H1 (cell line): ENCODE measurements around the gene LARP4. TPM values are rescaled to one million over a fixed set of nuclear protein-coding genes. Genes with fewer than 3 reads are reported as not detected.

Experiments used
- CTCF ChIA-PET: fragments of 300-600 bp; sonication (Branson Sonifier 250); formaldehyde crosslinking; loops from one replicate; lab custom pipeline; 2021; ENCODE audit not compliant: partially characterized antibody; lab: Charles Lee
- POLR2A ChIA-PET: fragments of 300-600 bp; sonication (Branson Sonifier 250); formaldehyde crosslinking; loops from one replicate; lab custom pipeline; 2021; ENCODE audit warnings: inconsistent platforms; ENCODE audit not compliant: partially characterized antibody; lab: Charles Lee
- DNase-seq, 2 experiments: peaks; one replicate each; pipeline versions ENCODE4 v3.0.0 to v3.0.0-alpha.2; 2010 to 2022; ENCODE audit warnings: low spot score in 2 of 2, low read depth in 1 of 2, mixed read lengths in 1 of 2
- FAIRE-seq: peaks from 2 replicates; lab custom pipeline; 2011; peaks lifted over from hg19 to GRCh38; lab: Jason Lieb, UNC
- H2AFZ ChIP-seq: 2 replicates; pipeline ENCODE4 v1.8.1; 2012; ENCODE audit warnings: low read length, inconsistent platforms
- H2AK5ac ChIP-seq: 2 replicates; pipeline ENCODE4 v1.6.1; 2013; ENCODE audit warnings: low read depth, low read length
- H2BK120ac ChIP-seq: replicated peaks from 2 replicates; pipeline ENCODE3; 2013; ENCODE audit warnings: low read depth, low read length, inconsistent platforms
- H2BK12ac ChIP-seq: 2 replicates; pipeline ENCODE4 v1.6.1; 2013; ENCODE audit warnings: low read depth, low read length
- H2BK15ac ChIP-seq: 2 replicates; pipeline ENCODE4 v1.6.1; 2013; ENCODE audit warnings: low read length
- H2BK20ac ChIP-seq: 2 replicates; pipeline ENCODE4 v1.6.1; 2013; ENCODE audit warnings: low read length
- H2BK5ac ChIP-seq: 2 replicates; pipeline ENCODE4 v1.6.1; 2013; ENCODE audit warnings: low read depth, low read length
- H3K14ac ChIP-seq: 2 replicates; pipeline ENCODE4 v1.6.1; 2013; ENCODE audit warnings: inconsistent platforms; ENCODE audit not compliant: insufficient read length
- H3K18ac ChIP-seq: 2 replicates; pipeline ENCODE4 v1.6.1; 2013; ENCODE audit warnings: low read length; ENCODE audit errors: extremely low read depth
- H3K23ac ChIP-seq: 2 replicates; pipeline ENCODE4 v1.6.1; 2013; ENCODE audit warnings: inconsistent platforms; ENCODE audit not compliant: insufficient read length
- H3K23me2 ChIP-seq: 2 replicates; pipeline ENCODE4 v1.6.1; 2013; ENCODE audit warnings: low read depth, low read length
- H3K27ac ChIP-seq: 2 replicates; pipeline ENCODE4 v1.6.1; 2011; ENCODE audit warnings: low read depth, low read length, inconsistent platforms
- H3K27me3 ChIP-seq, 4 experiments: replicated peaks in 1 of 4; 1 replicate in 1 of 4; 2 replicates in 3 of 4; pipeline versions ENCODE4 v1.6.1 to v1.8.1; 2011 to 2013; ENCODE audit warnings: low read length in 3 of 4, mild to moderate bottlenecking in 3 of 4, inconsistent platforms in 2 of 4, mixed read lengths in 2 of 4, moderate library complexity in 1 of 4; ENCODE audit not compliant: control insufficient read depth in 3 of 4, insufficient read depth in 3 of 4; ENCODE audit errors: extremely low read depth in 1 of 4
- H3K36me3 ChIP-seq, 4 experiments: 2 replicates each; pipeline versions ENCODE4 v1.6.1 to v1.8.1; 2011 to 2013; ENCODE audit warnings: mild to moderate bottlenecking in 4 of 4, low read length in 3 of 4, moderate library complexity in 2 of 4, control low read depth in 1 of 4, inconsistent platforms in 1 of 4; ENCODE audit not compliant: insufficient read depth in 4 of 4, control insufficient read depth in 2 of 4
- H3K4ac ChIP-seq: replicated peaks from 2 replicates; pipeline ENCODE3; 2013; ENCODE audit warnings: low read length, low read depth, mixed read lengths, inconsistent platforms; ENCODE audit not compliant: insufficient read length
- H3K4me1 ChIP-seq, 4 experiments: replicated peaks in 1 of 4; 1 replicate in 1 of 4; 2 replicates in 3 of 4; pipeline versions ENCODE4 v1.6.1 to v1.8.1; 2011 to 2013; ENCODE audit warnings: low read length in 3 of 4, inconsistent platforms in 2 of 4, mixed read lengths in 1 of 4; ENCODE audit not compliant: insufficient read depth in 4 of 4, control insufficient read depth in 3 of 4
- H3K4me2 ChIP-seq, 2 experiments: 2 replicates each; pipeline versions ENCODE4 v1.6.1 to v1.8.1; 2011 to 2013; ENCODE audit warnings: low read depth in 2 of 2, low read length in 2 of 2, control low read depth in 1 of 2, inconsistent platforms in 1 of 2, mild to moderate bottlenecking in 1 of 2; ENCODE audit not compliant: insufficient read depth in 1 of 2
- H3K4me3 ChIP-seq, 4 experiments: fragments of 200-600, 300-600 bp in 1 of 4; sonication (generic), shearing (Covaris generic), sonication (Bioruptor Twin) in 1 of 4; 2 replicates each; pipeline versions ENCODE4 v1.5.1 to v1.8.1; 2011 to 2016; ENCODE audit warnings: low read length in 4 of 4, low read depth in 3 of 4, control low read depth in 2 of 4, inconsistent platforms in 2 of 4, mild to moderate bottlenecking in 2 of 4, mixed read lengths in 1 of 4, moderate library complexity in 1 of 4; ENCODE audit not compliant: insufficient read depth in 2 of 4; ENCODE audit errors: extremely low read depth in 1 of 4
- H3K56ac ChIP-seq: replicated peaks from 2 replicates; pipeline ENCODE3; 2013; ENCODE audit warnings: low read depth, mild to moderate bottlenecking, mixed read lengths, low read length, inconsistent platforms; ENCODE audit not compliant: insufficient read length
- H3K79me1 ChIP-seq: 2 replicates; pipeline ENCODE4 v1.6.1; 2013; ENCODE audit warnings: low read depth, low read length, control low read depth
- H3K79me2 ChIP-seq, 2 experiments: 2 replicates each; pipeline versions ENCODE4 v1.6.1 to v1.8.1; 2012 to 2013; ENCODE audit warnings: low read length in 2 of 2, mild to moderate bottlenecking in 2 of 2, inconsistent platforms in 1 of 2; ENCODE audit not compliant: insufficient read depth in 2 of 2, control insufficient read depth in 1 of 2
- H3K9ac ChIP-seq, 4 experiments: replicated peaks in 1 of 4; 1 replicate in 1 of 4; 2 replicates in 3 of 4; pipeline versions ENCODE4 v1.6.1 to v1.8.1; 2011 to 2013; ENCODE audit warnings: low read depth in 3 of 4, low read length in 3 of 4, control low read depth in 2 of 4, mild to moderate bottlenecking in 2 of 4, moderate library complexity in 2 of 4, inconsistent platforms in 1 of 4; ENCODE audit errors: extremely low read depth in 1 of 4
- H3K9me3 ChIP-seq, 2 experiments: 2 replicates each; pipeline versions ENCODE4 v1.6.1 to v1.8.1; 2012 to 2013; ENCODE audit warnings: mild to moderate bottlenecking in 2 of 2, moderate library complexity in 2 of 2, control low read depth in 1 of 2, inconsistent platforms in 1 of 2, low read depth in 1 of 2, low read length in 1 of 2, mixed read lengths in 1 of 2; ENCODE audit not compliant: insufficient read depth in 2 of 2
- H4K20me1 ChIP-seq, 2 experiments: replicated peaks in 1 of 2; 2 replicates each; pipeline versions ENCODE3 to v1.8.1; 2011 to 2013; ENCODE audit warnings: inconsistent platforms in 2 of 2, low read length in 2 of 2, mild to moderate bottlenecking in 1 of 2; ENCODE audit not compliant: insufficient read depth in 2 of 2, control insufficient read depth in 1 of 2
- H4K5ac ChIP-seq: 2 replicates; pipeline ENCODE4 v1.6.1; 2013; ENCODE audit warnings: low read length, low read depth, mixed read lengths, inconsistent platforms; ENCODE audit not compliant: insufficient read length
- H4K8ac ChIP-seq: 2 replicates; pipeline ENCODE4 v1.8.0; 2013; ENCODE audit warnings: mild to moderate bottlenecking, moderate library complexity, low read length, inconsistent platforms; ENCODE audit not compliant: insufficient read depth; ENCODE audit errors: extremely low read depth
- H4K91ac ChIP-seq: replicated peaks from 2 replicates; pipeline ENCODE3; 2013; ENCODE audit warnings: low read length, mixed read lengths, inconsistent platforms; ENCODE audit not compliant: insufficient read length
- BCL11A ChIP-seq, 2 experiments: IDR thresholded peaks; one replicate each; pipeline ENCODE4 v1.6.1; 2011; ENCODE audit warnings: low read depth in 2 of 2, low read length in 2 of 2, mild to moderate bottlenecking in 2 of 2
- CBX8 ChIP-seq: fragments of 300-800, 300-1000 bp; sonication (generic); IDR thresholded peaks from 2 replicates; pipeline ENCODE4 v1.7.1; 2016; ENCODE audit warnings: low read depth, low read length, borderline replicate concordance
- EZH2 ChIP-seq: fragments of 200-600 bp; sonication (generic); IDR thresholded peaks from 2 replicates; pipeline ENCODE4 v1.7.1; 2012; ENCODE audit warnings: low read depth, mild to moderate bottlenecking, moderate library complexity, low read length, inconsistent platforms; ENCODE audit not compliant: severe bottlenecking
- HDAC2 ChIP-seq, 2 experiments: fragments of 300-600 bp in 1 of 2; sonication (generic) in 1 of 2; IDR thresholded peaks; 2 replicates each; pipeline ENCODE4 v1.6.1; 2011 to 2012; ENCODE audit warnings: low read depth in 2 of 2, low read length in 2 of 2, mild to moderate bottlenecking in 2 of 2, moderate library complexity in 2 of 2, borderline replicate concordance in 1 of 2, inconsistent platforms in 1 of 2
- JUN ChIP-seq: IDR thresholded peaks from 2 replicates; pipeline ENCODE4 v1.6.1; 2011; ENCODE audit warnings: low read depth, mild to moderate bottlenecking, improper control_type of control experiment, low read length
- KDM4A ChIP-seq: IDR thresholded peaks from one replicate; pipeline ENCODE4 v1.7.1; 2012; ENCODE audit warnings: low read depth, mild to moderate bottlenecking, moderate library complexity, low read length, inconsistent platforms; ENCODE audit not compliant: severe bottlenecking
- MAFK ChIP-seq: IDR thresholded peaks from 2 replicates; pipeline ENCODE4 v1.6.1; 2012; ENCODE audit warnings: low read depth, mild to moderate bottlenecking, improper control_type of control experiment, low read length
- RFX5 ChIP-seq: IDR thresholded peaks from 2 replicates; pipeline ENCODE4 v1.6.1; 2011; ENCODE audit warnings: low read depth, low read length, improper control_type of control experiment, borderline replicate concordance
- polyA plus RNA-seq, 7 experiments: library from polyadenylated mRNA; depleted of rRNA in 3 of 7; stranded (reverse) in 5 of 7; unstranded in 2 of 7; fragments of >200 nt in 5 of 7; fragments of 200-250 nt in 2 of 7; gene quantifications; 1 replicate in 5 of 7; 2 replicates in 1 of 7; 4 replicates in 1 of 7; pipeline versions ENCODE4 v1.2.1 to v1.2.3, GENCODE V29; 2011 to 2013; ENCODE audit warnings: missing spikeins in 2 of 7, mixed read lengths in 2 of 7
- total RNA-seq: library from RNA; stranded (reverse); fragmentation: NEBNext Ultra II Directional; extraction: Animal tissue kit (Norgen Biotek cat#: 25700); gene quantifications from 2 replicates; pipeline ENCODE4 v1.2.1, GENCODE V29; 2021

LARP4 gene
- total and polyA plus RNA-seq, 2 of the 8 experiments (the other 6 are each of a cell fraction or from before 2014, with no cell fraction given), result 12.8 to 93.9 TPM

DNA sequence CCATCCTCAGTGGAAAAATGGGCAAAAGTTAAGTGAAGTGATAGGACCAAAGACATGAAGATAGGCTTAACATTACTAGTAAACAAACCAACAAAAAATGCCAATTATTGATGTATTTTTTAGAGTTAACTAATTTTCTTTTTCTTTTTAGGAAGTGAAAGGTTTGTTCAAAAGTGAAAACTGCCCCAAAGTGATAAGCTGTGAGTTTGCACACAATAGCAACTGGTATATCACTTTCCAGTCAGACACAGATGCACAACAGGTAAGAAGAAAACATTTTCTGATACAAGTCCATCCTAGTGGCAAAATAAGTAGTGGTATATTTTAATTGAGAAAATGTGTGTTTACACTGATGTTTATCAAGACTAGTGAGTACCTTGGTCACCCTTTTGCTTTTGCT, 39.6 kb downstream of the LARP4 start:
- no peak overlapping the region for H2BK15ac ChIP-seq
- no peaks in the 10 kb centered on the region for H3K27me3 ChIP-seq
- no peak overlapping the region for H3K4ac ChIP-seq
- H3K18ac ChIP-seq, result no peak overlapping the region
- H2AK5ac ChIP-seq, result no peak overlapping the region
- no peak for TF ChIP-seq BCL11A (IDR thresholded peaks at IDR 0.05; ENCODE audit: low read depth in 2 of 2, low read length in 2 of 2)
- no peak for TF ChIP-seq EZH2
- TF ChIP-seq JUN, result no peak
- TF ChIP-seq MAFK, result no peak
- no peak for TF ChIP-seq RFX5
- TF ChIP-seq CBX8, result no peak
- no peak for TF ChIP-seq HDAC2 (IDR thresholded peaks at IDR 0.05; ENCODE audit: borderline replicate concordance in 1 of 2, low read depth in 2 of 2, low read length in 2 of 2)
- no peak for TF ChIP-seq KDM4A
- TF ChIP-seq, all 59 proteins: peak for 0
- H2BK120ac ChIP-seq, result no peak overlapping the region
- CTCF ChIA-PET, result no interaction called here
- H4K5ac ChIP-seq, result no peak overlapping the region
- no peak overlapping the region for H3K14ac ChIP-seq
- DNase-seq (no peak), FAIRE-seq (no peak)
- no peaks in the 10 kb centered on the region for H3K79me1 ChIP-seq
- H3K79me2 ChIP-seq, result no peaks in the 10 kb centered on the region
- no peak overlapping the region for H2BK20ac ChIP-seq
- no peak overlapping the region for H4K8ac ChIP-seq
- POLR2A ChIA-PET, result no interaction called here
- no peaks in the 10 kb centered on the region for H3K4me1 ChIP-seq
- no peak overlapping the region for H3K27ac ChIP-seq
- H4K91ac ChIP-seq, result no peak overlapping the region
- H4K20me1 ChIP-seq, result peaks cover 0 to 5% of the 10 kb centered on the region in 2 experiments
- H2AFZ ChIP-seq, result no peak overlapping the region
- peaks cover 12 to 94% (median 63%) of the 10 kb centered on the region in 4 experiments for H3K36me3 ChIP-seq
- H2BK12ac ChIP-seq, result no peak overlapping the region
- H2BK5ac ChIP-seq, result no peak overlapping the region
- no peak overlapping the region for H3K9ac ChIP-seq
- no peak overlapping the region for H3K56ac ChIP-seq
- H3K4me3 ChIP-seq, result no peak overlapping the region
- no peaks in the 10 kb centered on the region for H3K9me3 ChIP-seq
- no peaks in the 10 kb centered on the region; the same call in 1 of the 2 replicates for H3K23me2 ChIP-seq
- H3K23ac ChIP-seq, result no peak overlapping the region
- H3K4me2 ChIP-seq, result no peak overlapping the region
